HG03342 (cell line): ENCODE results near the gene SLC5A11.

Experiments used
- ATAC-seq: cut with Tn5 transposase; IDR thresholded peaks from one replicate; pipeline ENCODE4 v1.9.1; 2021; ENCODE audit warnings: mild to moderate bottlenecking, moderate library complexity; ENCODE audit not compliant: unreplicated experiment

The SLC5A11 gene

GRCh38 chr16:24915576-24915975, 69.8 kb downstream of the SLC5A11 start:
- ATAC-seq: no peak

GRCh38 chr16:24917236-24917635, 71.5 kb downstream of the SLC5A11 start:
- ATAC-seq: no peak

- no peak for ATAC-seq
Observed at GRCh38 chr16:24917891-24918290, 72.1 kb downstream of the SLC5A11 start.

- no peak for ATAC-seq
Observed at GRCh38 chr16:24918641-24919040, 72.9 kb downstream of the SLC5A11 start.

- no peak for ATAC-seq
Observed at GRCh38 chr16:24919536-24919935, 73.8 kb downstream of the SLC5A11 start.

GRCh38 chr16:24920568-24920967, 74.8 kb downstream of the SLC5A11 start:
- ATAC-seq: no peak

GRCh38 chr16:24921229-24921628, 75.5 kb downstream of the SLC5A11 start:
- no peak for ATAC-seq

GRCh38 chr16:24925163-24925562, 79.4 kb downstream of the SLC5A11 start:
- no peak for ATAC-seq

- no peak for ATAC-seq
Observed at GRCh38 chr16:24929409-24929808, 83.6 kb downstream of the SLC5A11 start.

GRCh38 chr16:24930440-24930839, 84.7 kb downstream of the SLC5A11 start:
- ATAC-seq: no peak

GRCh38 chr16:24931091-24931490, 85.3 kb downstream of the SLC5A11 start:
- no peak for ATAC-seq

- no peak for ATAC-seq
Observed at GRCh38 chr16:24935336-24935735, 89.6 kb downstream of the SLC5A11 start.

- ATAC-seq: no peak
Observed at GRCh38 chr16:24936151-24936550, 90.4 kb downstream of the SLC5A11 start.

- ATAC-seq: no peak
Observed at GRCh38 chr16:24939224-24939623, 93.5 kb downstream of the SLC5A11 start.

GRCh38 chr16:24939738-24940137, 94.0 kb downstream of the SLC5A11 start:
- no peak for ATAC-seq

GRCh38 chr16:24943471-24943870, 97.7 kb downstream of the SLC5A11 start:
- ATAC-seq: no peak

- ATAC-seq: no peak
Observed at GRCh38 chr16:24944206-24944605, 98.4 kb downstream of the SLC5A11 start.

GRCh38 chr16:24946155-24946554, 100.4 kb downstream of the SLC5A11 start:
- ATAC-seq: no peak

GRCh38 chr16:24950275-24950674, 104.5 kb downstream of the SLC5A11 start:
- no peak for ATAC-seq

GRCh38 chr16:24953306-24953705, 107.5 kb downstream of the SLC5A11 start:
- no peak for ATAC-seq

- no peak for ATAC-seq
Observed at GRCh38 chr16:24953721-24954120, 108.0 kb downstream of the SLC5A11 start.

- ATAC-seq: no peak
Observed at GRCh38 chr16:24954137-24954536, 108.4 kb downstream of the SLC5A11 start.

- no peak for ATAC-seq
Observed at GRCh38 chr16:24955975-24956731, 110.4 kb downstream of the SLC5A11 start.
